Central memory CD4-positive, alpha-beta T cell (primary cell): ENCODE results near the gene MAP4K4.
"Not testable (repeated sequence)": the region's sequence is repeated elsewhere in the genome, so short reads cannot be mapped to it uniquely, and the experiment has no call there.

ENCODE experiments used
- DNase-seq: peaks from one replicate; pipeline ENCODE4 v3.0.0; 2022

Gene MAP4K4

DNA sequence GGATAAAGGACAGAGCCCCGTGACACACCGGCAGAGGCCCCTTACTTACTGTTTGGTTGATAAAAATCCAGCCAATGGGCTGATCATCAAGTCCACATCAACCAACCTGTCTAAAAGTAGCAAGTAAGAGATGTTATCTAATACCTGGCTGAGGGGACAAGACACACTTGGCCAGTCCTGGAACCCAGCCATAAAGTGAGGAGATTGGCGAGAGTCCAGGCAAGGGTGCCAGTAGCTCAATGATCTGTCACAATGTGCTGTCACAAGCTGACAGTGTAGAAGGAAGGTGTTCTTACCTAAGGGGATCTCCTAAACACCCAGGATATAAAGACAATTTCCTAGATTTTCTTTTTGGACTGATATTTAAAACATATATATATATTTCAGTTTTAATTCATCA is 232.5 kb downstream of the MAP4K4 start:
- no peak for DNase-seq

- DNase-seq = no peak
Measured at GRCh38 chr2:101930847-101931246, 233.3 kb downstream of the MAP4K4 start.

- DNase-seq = no peak
Measured at GRCh38 chr2:101931402-101931801, 233.9 kb downstream of the MAP4K4 start.

GRCh38 chr2:101935764-101936163 is 238.3 kb downstream of the MAP4K4 start:
- DNase-seq = not testable (repeated sequence)

- no peak for DNase-seq
Measured at GRCh38 chr2:101942851-101943250, 245.3 kb downstream of the MAP4K4 start.
